ENCODE data around the gene CD22.

Gene CD22

GRCh38 chr19:35341565-35342225 lies 12.7 kb downstream of the CD22 start:
- no peak for DNase-seq (ENCODE audit: low read depth in 3 of 3)

GRCh38 chr19:35342430-35342829 lies 13.4 kb downstream of the CD22 start:
- DNase-seq (ENCODE audit: low read depth in 3 of 3) = no peak

GRCh38 chr19:35344511-35345031 lies 15.6 kb downstream of the CD22 start:
- no peak for DNase-seq (ENCODE audit: low read depth in 3 of 3)

- DNase-seq (ENCODE audit: low read depth in 3 of 3) = no peak
Measured at GRCh38 chr19:35345671-35346111, 16.7 kb downstream of the CD22 start.

- DNase-seq (ENCODE audit: low read depth in 3 of 3) = peak; percentile 44 to 63 (median 61)
Measured at GRCh38 chr19:35346193-35347052, 17.4 kb downstream of the CD22 start.

GRCh38 chr19:35347171-35347929 lies 18.4 kb downstream of the CD22 start, which contains the start of gene FFAR1:
Gene FFAR1, plus strand, starts transcription at chr19:35347902. Its CDS starts 3,650 bp downstream, at chr19:35351552.
- peak; percentile 43 to 65 (median 51) for DNase-seq (ENCODE audit: low read depth in 3 of 3)

GRCh38 chr19:35347930-35348298 lies 18.9 kb downstream of the CD22 start:
- DNase-seq (ENCODE audit: low read depth in 3 of 3) = no peak

GRCh38 chr19:35348911-35349611 lies 20.1 kb downstream of the CD22 start:
- no peak for DNase-seq (ENCODE audit: low read depth in 3 of 3)

GRCh38 chr19:35349614-35350521 lies 20.9 kb downstream of the CD22 start:
- no peak for DNase-seq (ENCODE audit: low read depth in 3 of 3)

- DNase-seq (ENCODE audit: low read depth in 3 of 3) = no peak
Measured at GRCh38 chr19:35350591-35350990, 21.6 kb downstream of the CD22 start.

GRCh38 chr19:35351411-35352176 lies 22.6 kb downstream of the CD22 start:
- no peak for DNase-seq (ENCODE audit: low read depth in 3 of 3)

- DNase-seq (ENCODE audit: low read depth in 3 of 3) = no peak
Measured at GRCh38 chr19:35352177-35352447, 23.1 kb downstream of the CD22 start.

GRCh38 chr19:35352448-35353304 lies 23.7 kb downstream of the CD22 start:
- peak; percentile 59 to 67 (median 65) for DNase-seq (ENCODE audit: low read depth in 3 of 3)

GRCh38 chr19:35353635-35354034 lies 24.6 kb downstream of the CD22 start:
- no peak for DNase-seq (ENCODE audit: low read depth in 3 of 3)

GRCh38 chr19:35354898-35355297 lies 25.9 kb downstream of the CD22 start:
- DNase-seq (ENCODE audit: low read depth in 3 of 3) = no peak

GRCh38 chr19:35355791-35356460 lies 26.9 kb downstream of the CD22 start:
- no peak for DNase-seq (ENCODE audit: low read depth in 3 of 3)

- no peak for DNase-seq (ENCODE audit: low read depth in 3 of 3)
Measured at GRCh38 chr19:35357867-35358573, 29.0 kb downstream of the CD22 start, which contains the start of gene FFAR3. Gene FFAR3, plus strand, starts transcription at chr19:35358460. Its CDS starts 431 bp downstream, at chr19:35358891.
